Uterus (tissue), 4 donors: Measurements from ENCODE around the gene TMC6. TPM values are rescaled to one million over a fixed set of nuclear protein-coding genes. Genes with fewer than 3 reads are reported as not detected.

Experiments
- DNase-seq, 2 donors: peaks; one replicate each; pipeline ENCODE4 v3.0.0-alpha.2; 2019 to 2020
- H3K27ac ChIP-seq, 2 donors: fragments of 200-600 bp; sonication (generic); 1 replicate in 1 of 2; 2 replicates in 1 of 2; pipeline ENCODE4 v1.5.1; 2016 to 2018
- H3K27me3 ChIP-seq, 2 donors: fragments of 200-600 bp; sonication (generic); one replicate each; pipeline ENCODE4 v1.5.1; 2018 to 2019; ENCODE audit warnings: control low read depth in 1 of 2
- H3K36me3 ChIP-seq, 2 donors: fragments of 200-600 bp; sonication (generic); one replicate each; pipeline ENCODE4 v1.5.1; 2019; ENCODE audit warnings: control low read depth in 1 of 2
- H3K4me1 ChIP-seq, 2 donors: fragments of 200-600 bp; sonication (generic); one replicate each; pipeline ENCODE4 v1.5.1; 2018 to 2019; ENCODE audit warnings: control low read depth in 1 of 2
- H3K4me3 ChIP-seq, 2 donors: fragments of 200-600 bp; sonication (generic); 1 replicate in 1 of 2; 2 replicates in 1 of 2; pipeline ENCODE4 v1.5.1; 2018 to 2019; ENCODE audit warnings: mild to moderate bottlenecking in 1 of 2
- H3K9me3 ChIP-seq, 2 donors: fragments of 200-600 bp; sonication (generic); one replicate each; pipeline ENCODE4 v1.5.1; 2019; ENCODE audit warnings: control low read depth in 1 of 2
- POLR2A ChIP-seq, 2 donors: fragments of 450-650 bp; IDR thresholded peaks; one replicate each; pipeline ENCODE4 v1.6.1; 2016; ENCODE audit warnings: antibody characterized with exemption in 2 of 2, mild to moderate bottlenecking in 1 of 2, moderate library complexity in 1 of 2
- intact Hi-C: fragments of 100-400 bp; cut with DNase I; formaldehyde crosslinking; loops from one replicate; pipeline ENCODE4 v1.15.1; 2023; ENCODE audit warnings: low total_unique reads
- small RNA-seq: library from RNA; depleted of rRNA; stranded (forward); fragments of <200 nt; gene quantifications from one replicate; pipeline ENCODE3, GENCODE V24; 2016
- total RNA-seq, 4 donors: library from RNA; depleted of rRNA in 3 of 4; stranded (reverse); fragments of >200 nt in 3 of 4; gene quantifications; one replicate each; pipeline versions ENCODE4 v1.1.0 to v1.2.4, GENCODE V29; 2014 to 2023
- TF ChIP-seq, protein P1 (sequence below), 4 experiments: fragments of 200-600 bp in 2 of 4; fragments of 450-650 bp in 2 of 4; sonication (generic) in 2 of 4; IDR thresholded peaks; one replicate each; pipeline ENCODE4 v1.5.1; 2016 to 2019; ENCODE audit warnings: antibody characterized with exemption in 4 of 4, mild to moderate bottlenecking in 2 of 4, moderate library complexity in 1 of 4
- donor health status: DM: yes; HTN: yes; CAD: no.

The TMC6 gene
- total RNA-seq, 4 donors from 2014 or later: 8.2 to 56.1 (median 16.1) TPM

DNA sequence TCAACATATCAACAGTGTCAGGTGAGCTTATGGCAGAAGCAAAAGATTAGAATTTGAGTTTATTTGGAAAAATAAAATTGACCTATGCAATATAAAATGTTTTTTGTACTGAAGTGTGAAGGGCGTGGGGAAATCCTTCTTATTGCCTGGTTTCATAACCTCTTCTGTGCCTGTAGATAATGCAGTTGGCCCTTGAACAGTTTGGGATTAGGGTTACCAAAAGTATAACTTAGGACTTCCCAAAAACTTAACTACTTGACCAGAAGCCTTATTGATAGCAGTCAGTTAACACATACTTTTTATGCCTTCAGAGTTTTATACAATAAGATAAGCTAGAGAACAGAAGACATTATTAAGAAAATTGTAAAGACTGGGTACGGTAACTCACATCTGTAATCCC, 66.0 kb downstream of the TMC6 start:
- intact Hi-C loops: no loop called here
- Histone ChIP-seq H3K9me3 (no peaks in the 10 kb centered on the region), H3K4me3 (no peak overlapping the region), H3K36me3 (no peaks in the 10 kb centered on the region), H3K4me1 (no peaks in the 10 kb centered on the region), H3K27ac (no peak overlapping the region), H3K27me3 (no peaks in the 10 kb centered on the region)
- no peak for DNase-seq
- TF ChIP-seq POLR2A (IDR thresholded peaks at IDR 0.05): no peak
- TF ChIP-seq, protein P1, sequence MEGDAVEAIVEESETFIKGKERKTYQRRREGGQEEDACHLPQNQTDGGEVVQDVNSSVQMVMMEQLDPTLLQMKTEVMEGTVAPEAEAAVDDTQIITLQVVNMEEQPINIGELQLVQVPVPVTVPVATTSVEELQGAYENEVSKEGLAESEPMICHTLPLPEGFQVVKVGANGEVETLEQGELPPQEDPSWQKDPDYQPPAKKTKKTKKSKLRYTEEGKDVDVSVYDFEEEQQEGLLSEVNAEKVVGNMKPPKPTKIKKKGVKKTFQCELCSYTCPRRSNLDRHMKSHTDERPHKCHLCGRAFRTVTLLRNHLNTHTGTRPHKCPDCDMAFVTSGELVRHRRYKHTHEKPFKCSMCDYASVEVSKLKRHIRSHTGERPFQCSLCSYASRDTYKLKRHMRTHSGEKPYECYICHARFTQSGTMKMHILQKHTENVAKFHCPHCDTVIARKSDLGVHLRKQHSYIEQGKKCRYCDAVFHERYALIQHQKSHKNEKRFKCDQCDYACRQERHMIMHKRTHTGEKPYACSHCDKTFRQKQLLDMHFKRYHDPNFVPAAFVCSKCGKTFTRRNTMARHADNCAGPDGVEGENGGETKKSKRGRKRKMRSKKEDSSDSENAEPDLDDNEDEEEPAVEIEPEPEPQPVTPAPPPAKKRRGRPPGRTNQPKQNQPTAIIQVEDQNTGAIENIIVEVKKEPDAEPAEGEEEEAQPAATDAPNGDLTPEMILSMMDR (IDR thresholded peaks at IDR 0.05): no peak

Small RNA genes within 50 kb of the gene (small RNA-seq; reads per million reads assigned to genes)
- not detected for gene RNU6-625P

Other genes starting within 250 kb of the TMC6 start
- gene TNRC6C, start 170.1 kb downstream of the TMC6 start, total RNA-seq: 10 to 100 TPM in 2 of 4 donors, 1 to 10 TPM in 2; 4.6 to 68.0 (median 11.8) TPM
- 10 to 100 TPM in 1 of 4 donors, 1 to 10 TPM in 2, under 1 TPM in 1; 0.51 to 20.1 (median 3.1) TPM for gene TMC8, start 2.0 kb upstream of the TMC6 start, total RNA-seq
- under 1 TPM in 1 of 4 donors, not detected in 3; 0.62 TPM for gene C17orf99, start 17.6 kb upstream of the TMC6 start, total RNA-seq
- 10 to 100 TPM; 16.7 to 83.2 (median 49.1) TPM for gene SYNGR2, start 39.8 kb upstream of the TMC6 start, total RNA-seq
- gene TK1, start 58.3 kb upstream of the TMC6 start, total RNA-seq: 10 to 100 TPM in 1 of 4 donors, 1 to 10 TPM in 1, not detected in 2; 1.4 to 40.8 TPM
- 10 to 100 TPM; 21.2 to 38.4 (median 23.7) TPM for gene AFMID, start 58.6 kb upstream of the TMC6 start, total RNA-seq
- 10 to 100 TPM in 2 of 4 donors, not detected in 2; 26.3 to 29.7 TPM for gene BIRC5, start 85.5 kb upstream of the TMC6 start, total RNA-seq
- not detected for gene TMEM235, start 102.9 kb upstream of the TMC6 start, total RNA-seq
- 100 to 1,000 TPM in 1 of 4 donors, 10 to 100 TPM in 3; 20.9 to 101 (median 39.5) TPM for gene SOCS3, start 231.3 kb upstream of the TMC6 start, total RNA-seq
- gene PGS1, start 249.9 kb upstream of the TMC6 start, total RNA-seq: 10 to 100 TPM; 12.9 to 75.4 (median 63.1) TPM